Measurements from ENCODE around the gene SLIT2. TPM values are rescaled to one million over a fixed set of nuclear protein-coding genes. Genes with fewer than 3 reads are reported as not detected.

Gene SLIT2
- total and polyA plus RNA-seq, 2 of the 13 experiments (the other 11 are each of a cell fraction or from before 2014, with no cell fraction given): 0.03 TPM; not detected in 1

GRCh38 chr4:20299515-20299914, 47.8 kb downstream of the SLIT2 start:
- no TSS peak for BruUV-seq (replicated peaks)
- 0% methylated on average over 3 of the region's 3 CpGs for WGBS (ENCODE audit: low lambda C conversion rate)
- H4K20me1 ChIP-seq (ENCODE audit: insufficient read depth, low read length): no peaks in the 10 kb centered on the region
- FAIRE-seq: no peak
- TF ChIP-seq ZNF44 (CRISPR knock-in tag; IDR thresholded peaks at IDR 0.05): no peak
- no peak for TF ChIP-seq SMAD1 (CRISPR knock-in tag; IDR thresholded peaks at IDR 0.05; ENCODE audit: borderline replicate concordance, low read depth)
- TF ChIP-seq ZNF672 (CRISPR knock-in tag; IDR thresholded peaks at IDR 0.05): no peak
- TF ChIP-seq ZNF7 (CRISPR knock-in tag; IDR thresholded peaks at IDR 0.05): no peak
- TF ChIP-seq HNRNPK (IDR thresholded peaks at IDR 0.05; ENCODE audit: low read depth, low read length, poor library complexity, severe bottlenecking): no peak
- TF ChIP-seq ZBTB7B (CRISPR knock-in tag; IDR thresholded peaks at IDR 0.05): no peak
- no peak for TF ChIP-seq POLR2AphosphoS2 (IDR thresholded peaks at IDR 0.05; ENCODE audit: low read depth, low read length)
- no peak for TF ChIP-seq SNRNP70 (IDR thresholded peaks at IDR 0.05; ENCODE audit: low read depth, low read length)
- TF ChIP-seq ZNF367 (CRISPR knock-in tag; IDR thresholded peaks at IDR 0.05; ENCODE audit: borderline replicate concordance): no peak
- H3K4me1 ChIP-seq (ENCODE audit: insufficient read depth, low read length): no peaks in the 10 kb centered on the region
- H3K9me3 ChIP-seq (ENCODE audit: low read length): no peaks in the 10 kb centered on the region
- H3K36me3 ChIP-seq (replicated peaks in 1 of 2; ENCODE audit: control insufficient read depth in 1 of 2, insufficient read depth in 2 of 2, low read length in 2 of 2): no peaks in the 10 kb centered on the region
- intact Hi-C loops (cut with micrococcal nuclease; ENCODE audit: unreplicated experiment) (no loop called here), in situ Hi-C loops (cut with HindIII; ENCODE audit: extremely low pct_ligation_motif_present, low pct_unique_long_range_greater_than_20kb) (no loop called here)
- H3K4me2 ChIP-seq (ENCODE audit: low read depth, low read length): no peak overlapping the region
- no peak overlapping the region for H2AFZ ChIP-seq (ENCODE audit: low read length)
- H3K79me2 ChIP-seq (ENCODE audit: insufficient read depth, low read length): no peaks in the 10 kb centered on the region
- no peak overlapping the region for H3K27ac ChIP-seq (ENCODE audit: extremely low read length, insufficient read depth, low read length)
- peak; percentile 7 for DNase-seq (ENCODE audit: low spot score)
- no peak for ATAC-seq
- ChIA-PET POLR2A (no interaction called here), CTCF (ENCODE audit: low intra/inter-chr PET ratio, low total read pairs) (no interaction called here)
- no peak overlapping the region for H3K9ac ChIP-seq (ENCODE audit: insufficient read depth, low read depth, low read length)
- H3K4me3 ChIP-seq (replicated peaks in 1 of 3; ENCODE audit: insufficient read depth in 1 of 3, low read depth in 2 of 3, low read length in 3 of 3): no peak overlapping the region
- H3K27me3 ChIP-seq (ENCODE audit: control insufficient read depth in 1 of 2, insufficient read depth in 2 of 2, low read length in 2 of 2): no peaks in the 10 kb centered on the region

GRCh38 chr4:20301161-20301560, 49.5 kb downstream of the SLIT2 start:
- Histone ChIP-seq H3K79me2 (ENCODE audit: insufficient read depth, low read length) (no peaks in the 10 kb centered on the region), H3K9ac (ENCODE audit: insufficient read depth, low read depth, low read length) (no peak overlapping the region), H2AFZ (ENCODE audit: low read length) (no peak overlapping the region), H4K20me1 (ENCODE audit: insufficient read depth, low read length) (no peaks in the 10 kb centered on the region), H3K27me3 (ENCODE audit: control insufficient read depth in 1 of 2, insufficient read depth in 2 of 2, low read length in 2 of 2) (no peaks in the 10 kb centered on the region), H3K4me1 (ENCODE audit: insufficient read depth, low read length) (no peaks in the 10 kb centered on the region), H3K36me3 (replicated peaks in 1 of 2; ENCODE audit: control insufficient read depth in 1 of 2, insufficient read depth in 2 of 2, low read length in 2 of 2) (no peaks in the 10 kb centered on the region), H3K4me3 (replicated peaks in 1 of 3; ENCODE audit: insufficient read depth in 1 of 3, low read depth in 2 of 3, low read length in 3 of 3) (no peak overlapping the region), H3K27ac (ENCODE audit: extremely low read length, insufficient read depth, low read length) (no peak overlapping the region), H3K9me3 (ENCODE audit: low read length) (no peaks in the 10 kb centered on the region), H3K4me2 (ENCODE audit: low read depth, low read length) (no peak overlapping the region)
- DNase-seq (ENCODE audit: low spot score): no peak
- WGBS (ENCODE audit: low lambda C conversion rate): 0% methylated on average over 2 of the region's 2 CpGs
- no peak for FAIRE-seq
- no TSS peak for BruUV-seq (replicated peaks)
- ChIA-PET POLR2A (no interaction called here), CTCF (ENCODE audit: low intra/inter-chr PET ratio, low total read pairs) (no interaction called here)
- intact Hi-C loops (cut with micrococcal nuclease; ENCODE audit: unreplicated experiment) (no loop called here), in situ Hi-C loops (cut with HindIII; ENCODE audit: extremely low pct_ligation_motif_present, low pct_unique_long_range_greater_than_20kb) (loop anchor here (25.0 kb wide), 1 partner anchor 386 kb away; no protein-coding TSS in a partner anchor)
- no peak for ATAC-seq
- no peak for TF ChIP-seq ZNF34 (CRISPR knock-in tag; IDR thresholded peaks at IDR 0.05; ENCODE audit: borderline replicate concordance)
- no peak for TF ChIP-seq ZNF225 (CRISPR knock-in tag; IDR thresholded peaks at IDR 0.05)
- TF ChIP-seq KLF11 (CRISPR knock-in tag; IDR thresholded peaks at IDR 0.05): no peak
- no peak for TF ChIP-seq RARA (CRISPR knock-in tag; IDR thresholded peaks at IDR 0.05)
- TF ChIP-seq SP5 (CRISPR knock-in tag; IDR thresholded peaks at IDR 0.05; ENCODE audit: borderline replicate concordance, low read depth): no peak

Measured in HepG2 (cell line).